Measurements from ENCODE around the gene DLG1.

DNA sequence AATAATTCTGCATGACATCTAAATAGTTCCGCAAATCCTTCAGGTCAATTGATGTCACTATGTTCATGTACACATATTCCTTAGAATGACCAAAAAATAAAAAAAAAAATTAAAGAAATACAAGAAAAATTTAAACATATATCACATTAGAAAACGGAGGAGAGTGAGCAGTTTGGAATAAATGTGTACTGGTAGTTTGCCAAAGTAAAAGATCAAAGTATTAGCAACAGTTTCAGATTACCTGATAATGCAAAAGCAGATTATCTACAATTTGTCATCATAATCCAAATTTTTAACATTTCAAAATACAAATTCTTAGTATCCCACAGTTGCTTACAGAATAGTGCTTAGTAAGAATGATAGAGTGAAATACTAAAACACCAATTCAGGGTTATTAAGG, 1.9 kb downstream of the DLG1 start:
- TF ChIP-seq, protein P1, sequence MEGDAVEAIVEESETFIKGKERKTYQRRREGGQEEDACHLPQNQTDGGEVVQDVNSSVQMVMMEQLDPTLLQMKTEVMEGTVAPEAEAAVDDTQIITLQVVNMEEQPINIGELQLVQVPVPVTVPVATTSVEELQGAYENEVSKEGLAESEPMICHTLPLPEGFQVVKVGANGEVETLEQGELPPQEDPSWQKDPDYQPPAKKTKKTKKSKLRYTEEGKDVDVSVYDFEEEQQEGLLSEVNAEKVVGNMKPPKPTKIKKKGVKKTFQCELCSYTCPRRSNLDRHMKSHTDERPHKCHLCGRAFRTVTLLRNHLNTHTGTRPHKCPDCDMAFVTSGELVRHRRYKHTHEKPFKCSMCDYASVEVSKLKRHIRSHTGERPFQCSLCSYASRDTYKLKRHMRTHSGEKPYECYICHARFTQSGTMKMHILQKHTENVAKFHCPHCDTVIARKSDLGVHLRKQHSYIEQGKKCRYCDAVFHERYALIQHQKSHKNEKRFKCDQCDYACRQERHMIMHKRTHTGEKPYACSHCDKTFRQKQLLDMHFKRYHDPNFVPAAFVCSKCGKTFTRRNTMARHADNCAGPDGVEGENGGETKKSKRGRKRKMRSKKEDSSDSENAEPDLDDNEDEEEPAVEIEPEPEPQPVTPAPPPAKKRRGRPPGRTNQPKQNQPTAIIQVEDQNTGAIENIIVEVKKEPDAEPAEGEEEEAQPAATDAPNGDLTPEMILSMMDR (IDR thresholded peaks at IDR 0.05) = no peak
- no peak for TF ChIP-seq POLR2A (IDR thresholded peaks at IDR 0.05)

Data from adrenal gland (tissue), 5 donors.